Panc1 (cell line): ENCODE results near the gene WDFY2.

Experiments used
- POLR2AphosphoS5 ChIP-seq: IDR thresholded peaks from 2 replicates; pipeline ENCODE4 v1.6.1; 2012; ENCODE audit warnings: mild to moderate bottlenecking, low read depth, low read length, moderate library complexity
- SIN3A ChIP-seq: IDR thresholded peaks from 2 replicates; pipeline ENCODE4 v1.6.1; 2012; ENCODE audit warnings: low read depth, mild to moderate bottlenecking, low read length, moderate library complexity, borderline replicate concordance; ENCODE audit not compliant: insufficient read depth
- TCF7L2 ChIP-seq: IDR thresholded peaks from 2 replicates; pipeline ENCODE4 v1.6.1; 2011; ENCODE audit warnings: mild to moderate bottlenecking, low read depth, low read length, inconsistent platforms
- TF ChIP-seq, protein P1 (sequence below): fragments of 450-650 bp; IDR thresholded peaks from 2 replicates; pipeline ENCODE4 v1.5.1; 2017; ENCODE audit warnings: mild to moderate bottlenecking
- TF ChIP-seq, protein P2 (sequence below), 2 experiments: IDR thresholded peaks; 2 replicates each; pipeline ENCODE4 v1.6.1; 2011 to 2012; ENCODE audit warnings: low read depth in 2 of 2, control low read depth in 1 of 2, low read length in 1 of 2, mild to moderate bottlenecking in 1 of 2, moderate library complexity in 1 of 2; ENCODE audit not compliant: insufficient read depth in 1 of 2

DNA sequence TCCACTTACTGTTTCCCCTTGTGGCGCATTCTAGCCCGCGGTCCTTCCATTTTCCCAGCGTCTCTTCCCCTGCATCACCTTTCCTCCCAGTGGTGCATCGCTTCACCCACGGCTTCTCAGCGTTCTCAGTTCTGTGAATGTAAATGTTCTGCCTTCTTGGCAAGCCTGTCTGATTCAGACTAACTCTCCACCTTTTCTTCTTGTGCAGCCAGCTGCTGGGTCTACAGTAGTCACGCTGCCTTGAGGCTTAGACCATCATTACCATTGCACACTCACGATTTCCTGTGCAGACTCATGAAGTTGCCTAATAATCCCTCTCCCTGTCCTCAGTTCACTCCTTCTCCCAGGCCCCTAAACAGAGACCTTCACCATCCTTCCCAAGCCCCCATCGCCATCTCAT lies 144.7 kb downstream of the WDFY2 start:
- no peak for TF ChIP-seq POLR2AphosphoS5
- TF ChIP-seq, protein P1, sequence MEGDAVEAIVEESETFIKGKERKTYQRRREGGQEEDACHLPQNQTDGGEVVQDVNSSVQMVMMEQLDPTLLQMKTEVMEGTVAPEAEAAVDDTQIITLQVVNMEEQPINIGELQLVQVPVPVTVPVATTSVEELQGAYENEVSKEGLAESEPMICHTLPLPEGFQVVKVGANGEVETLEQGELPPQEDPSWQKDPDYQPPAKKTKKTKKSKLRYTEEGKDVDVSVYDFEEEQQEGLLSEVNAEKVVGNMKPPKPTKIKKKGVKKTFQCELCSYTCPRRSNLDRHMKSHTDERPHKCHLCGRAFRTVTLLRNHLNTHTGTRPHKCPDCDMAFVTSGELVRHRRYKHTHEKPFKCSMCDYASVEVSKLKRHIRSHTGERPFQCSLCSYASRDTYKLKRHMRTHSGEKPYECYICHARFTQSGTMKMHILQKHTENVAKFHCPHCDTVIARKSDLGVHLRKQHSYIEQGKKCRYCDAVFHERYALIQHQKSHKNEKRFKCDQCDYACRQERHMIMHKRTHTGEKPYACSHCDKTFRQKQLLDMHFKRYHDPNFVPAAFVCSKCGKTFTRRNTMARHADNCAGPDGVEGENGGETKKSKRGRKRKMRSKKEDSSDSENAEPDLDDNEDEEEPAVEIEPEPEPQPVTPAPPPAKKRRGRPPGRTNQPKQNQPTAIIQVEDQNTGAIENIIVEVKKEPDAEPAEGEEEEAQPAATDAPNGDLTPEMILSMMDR = no peak
- TF ChIP-seq, protein P2, sequence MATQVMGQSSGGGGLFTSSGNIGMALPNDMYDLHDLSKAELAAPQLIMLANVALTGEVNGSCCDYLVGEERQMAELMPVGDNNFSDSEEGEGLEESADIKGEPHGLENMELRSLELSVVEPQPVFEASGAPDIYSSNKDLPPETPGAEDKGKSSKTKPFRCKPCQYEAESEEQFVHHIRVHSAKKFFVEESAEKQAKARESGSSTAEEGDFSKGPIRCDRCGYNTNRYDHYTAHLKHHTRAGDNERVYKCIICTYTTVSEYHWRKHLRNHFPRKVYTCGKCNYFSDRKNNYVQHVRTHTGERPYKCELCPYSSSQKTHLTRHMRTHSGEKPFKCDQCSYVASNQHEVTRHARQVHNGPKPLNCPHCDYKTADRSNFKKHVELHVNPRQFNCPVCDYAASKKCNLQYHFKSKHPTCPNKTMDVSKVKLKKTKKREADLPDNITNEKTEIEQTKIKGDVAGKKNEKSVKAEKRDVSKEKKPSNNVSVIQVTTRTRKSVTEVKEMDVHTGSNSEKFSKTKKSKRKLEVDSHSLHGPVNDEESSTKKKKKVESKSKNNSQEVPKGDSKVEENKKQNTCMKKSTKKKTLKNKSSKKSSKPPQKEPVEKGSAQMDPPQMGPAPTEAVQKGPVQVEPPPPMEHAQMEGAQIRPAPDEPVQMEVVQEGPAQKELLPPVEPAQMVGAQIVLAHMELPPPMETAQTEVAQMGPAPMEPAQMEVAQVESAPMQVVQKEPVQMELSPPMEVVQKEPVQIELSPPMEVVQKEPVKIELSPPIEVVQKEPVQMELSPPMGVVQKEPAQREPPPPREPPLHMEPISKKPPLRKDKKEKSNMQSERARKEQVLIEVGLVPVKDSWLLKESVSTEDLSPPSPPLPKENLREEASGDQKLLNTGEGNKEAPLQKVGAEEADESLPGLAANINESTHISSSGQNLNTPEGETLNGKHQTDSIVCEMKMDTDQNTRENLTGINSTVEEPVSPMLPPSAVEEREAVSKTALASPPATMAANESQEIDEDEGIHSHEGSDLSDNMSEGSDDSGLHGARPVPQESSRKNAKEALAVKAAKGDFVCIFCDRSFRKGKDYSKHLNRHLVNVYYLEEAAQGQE (IDR thresholded peaks at IDR 0.05; ENCODE audit: insufficient read depth in 1 of 2, low read depth in 2 of 2, low read length in 1 of 2) = no peak
- TF ChIP-seq TCF7L2 = no peak
- no peak for TF ChIP-seq SIN3A
